HL-60 (cell line): ENCODE data around the gene TXNDC2.
"Not testable (repeated sequence)": the region's sequence is repeated elsewhere in the genome, so short reads cannot be mapped to it uniquely, and the experiment has no call there.

ENCODE experiments used
- DNase-seq, 2 experiments: peaks; one replicate each; pipeline ENCODE4 v3.0.0-alpha.2; 2010 to 2020; ENCODE audit warnings: low read depth in 1 of 2, low spot score in 1 of 2
- H3K27ac ChIP-seq: fragments of 250-450 bp; sonication (Bioruptor Pico); replicated peaks from 2 replicates; pipeline ENCODE4 v1.5.1; 2020; ENCODE audit warnings: mild to moderate bottlenecking, moderate library complexity
- H3K27me3 ChIP-seq: fragments of 250-450 bp; sonication (Bioruptor Pico); 2 replicates; pipeline ENCODE4 v1.5.1; 2021; ENCODE audit warnings: mild to moderate bottlenecking, moderate library complexity; ENCODE audit not compliant: insufficient read depth, poor library complexity, severe bottlenecking
- H3K4me3 ChIP-seq: replicated peaks from 2 replicates; pipeline ENCODE4 v1.5.1; 2011; ENCODE audit warnings: mild to moderate bottlenecking, control low read depth, low read length; ENCODE audit not compliant: insufficient read depth
- CTCF ChIP-seq: IDR thresholded peaks from one replicate; pipeline ENCODE4 v1.5.1; 2011; ENCODE audit warnings: low read length, control low read depth, inconsistent platforms; ENCODE audit not compliant: insufficient read depth
- GABPA ChIP-seq: IDR thresholded peaks from 2 replicates; pipeline ENCODE4 v1.6.1; 2012; ENCODE audit warnings: low read depth
- POLR2AphosphoS5 ChIP-seq: IDR thresholded peaks from 2 replicates; pipeline ENCODE4 v1.6.1; 2012; ENCODE audit warnings: low read depth
- REST ChIP-seq: IDR thresholded peaks from 2 replicates; pipeline ENCODE4 v1.6.1; 2012; ENCODE audit warnings: low read depth; ENCODE audit not compliant: insufficient replicate concordance
- SPI1 ChIP-seq: IDR thresholded peaks from 2 replicates; pipeline ENCODE4 v1.6.1; 2012; ENCODE audit warnings: low read depth, mild to moderate bottlenecking, borderline replicate concordance

TXNDC2 gene

GRCh38 chr18:9910071-9910470 is 24.3 kb downstream of the TXNDC2 start:
- no peak for DNase-seq
- no peak for TF ChIP-seq CTCF
- no peak for TF ChIP-seq POLR2AphosphoS5
- H3K27me3 ChIP-seq: no peaks in the 10 kb centered on the region
- no peak overlapping the region for H3K4me3 ChIP-seq
- H3K27ac ChIP-seq: no peak overlapping the region

- H3K27me3 ChIP-seq: no peaks in the 10 kb centered on the region
- TF ChIP-seq GABPA: no peak
- TF ChIP-seq SPI1: no peak
- no peak for TF ChIP-seq POLR2AphosphoS5
- TF ChIP-seq CTCF: no peak
- no peak for TF ChIP-seq REST
- no peak for DNase-seq
- H3K27ac ChIP-seq: no peak overlapping the region
- no peak overlapping the region for H3K4me3 ChIP-seq
Observed at GRCh38 chr18:9910661-9911060, 24.9 kb downstream of the TXNDC2 start.

- Histone ChIP-seq H3K27ac (no peak overlapping the region), H3K27me3 (no peaks in the 10 kb centered on the region), H3K4me3 (no peak overlapping the region)
- no peak for TF ChIP-seq POLR2AphosphoS5
- TF ChIP-seq SPI1: no peak
- no peak for TF ChIP-seq CTCF
- no peak for TF ChIP-seq GABPA
- no peak for TF ChIP-seq REST
- DNase-seq: no peak
Observed at GRCh38 chr18:9911226-9911625, 25.5 kb downstream of the TXNDC2 start.

GRCh38 chr18:9912285-9912684 is 26.5 kb downstream of the TXNDC2 start:
- H3K27ac ChIP-seq, H3K4me3 ChIP-seq, H3K27me3 ChIP-seq, DNase-seq: not testable (repeated sequence)
